Esophagus squamous epithelium (tissue), 5 donors: ENCODE data around the gene C11orf24. TPM values are rescaled to one million over a fixed set of nuclear protein-coding genes. Genes with fewer than 3 reads are reported as not detected.

Experiments used
- DNase-seq: peaks from one replicate; lab custom pipeline; 2025; lab: John Stamatoyannopoulos, UW
- H3K27ac ChIP-seq, 4 donors: fragments of 200-600 bp; sonication (generic); one replicate each; pipeline ENCODE4 v1.5.1; 2016 to 2019; ENCODE audit warnings: mild to moderate bottlenecking in 1 of 4
- H3K27me3 ChIP-seq, 4 donors: fragments of 200-600 bp; sonication (generic); 1 replicate in 3 of 4; 2 replicates in 1 of 4; pipeline versions ENCODE4 v1.5.1 to v1.6.0; 2017 to 2021; ENCODE audit warnings: antibody characterized with exemption in 1 of 4
- H3K36me3 ChIP-seq, 3 donors: fragments of 200-600 bp; sonication (generic); one replicate each; pipeline ENCODE4 v1.5.1; 2016 to 2019
- H3K4me1 ChIP-seq, 3 donors: fragments of 200-600 bp; sonication (generic); one replicate each; pipeline ENCODE4 v1.5.1; 2017 to 2019
- H3K4me3 ChIP-seq, 4 donors: fragments of 200-600 bp; sonication (generic); 1 replicate in 3 of 4; 2 replicates in 1 of 4; pipeline ENCODE4 v1.5.1; 2016 to 2019; ENCODE audit warnings: mild to moderate bottlenecking in 2 of 4, moderate library complexity in 1 of 4
- H3K9me3 ChIP-seq, 3 donors: fragments of 200-600 bp; sonication (generic); one replicate each; pipeline ENCODE4 v1.5.1; 2016 to 2019
- CTCF ChIP-seq, 6 experiments: fragments of 450-650 bp in 4 of 6; fragments of 200-600 bp in 2 of 6; sonication (generic) in 2 of 6; IDR thresholded peaks; one replicate each; pipeline ENCODE4 v1.5.1; 2016 to 2019; ENCODE audit warnings: antibody characterized with exemption in 6 of 6, mild to moderate bottlenecking in 4 of 6, moderate library complexity in 4 of 6
- POLR2A ChIP-seq, 4 donors: fragments of 450-650 bp; IDR thresholded peaks; one replicate each; pipeline ENCODE4 v1.6.1; 2017; ENCODE audit warnings: antibody characterized with exemption in 4 of 4, mild to moderate bottlenecking in 4 of 4, moderate library complexity in 3 of 4
- WGBS, 2 donors: methylation state at CpG; one replicate each; pipeline ENCODE4 v1.1.5; 2018; 5-methylcytosine and 5-hydroxymethylcytosine counted together
- intact Hi-C: fragments of 100-400 bp; cut with DNase I; formaldehyde crosslinking; loops from one replicate; pipeline ENCODE4 v1.15.0; 2022
- total RNA-seq, 4 donors: library from RNA; depleted of rRNA; stranded (reverse); fragments of >200 nt; gene quantifications; one replicate each; pipeline ENCODE4 v1.1.0, GENCODE V29; 2016
- donor health status: DM: yes; HTN: yes; CAD: no.

Gene C11orf24
- total RNA-seq, 4 donors from 2014 or later = 11.4 to 23.3 (median 12.6) TPM

GRCh38 chr11:68261749-68262543 is 9.8 kb downstream of the C11orf24 start:
- intact Hi-C loops = no loop called here
- Histone ChIP-seq H3K36me3 (peaks cover 0 to 67% (median 20%) of the 10 kb centered on the region in 3 donors), H3K27me3 (no peaks in the 10 kb centered on the region), H3K27ac (no peak overlapping the region), H3K4me1 (peaks cover 0 to 10% (median 4%) of the 10 kb centered on the region in 3 donors), H3K9me3 (no peaks in the 10 kb centered on the region), H3K4me3 (no peak overlapping the region)
- DNase-seq = no peak
- TF ChIP-seq POLR2A (IDR thresholded peaks at IDR 0.05) (no peak), CTCF (IDR thresholded peaks at IDR 0.05) (no peak)
- 87 to 95% methylated on average over 7 to 14 of the region's 24 CpGs for WGBS, 2 donors

- WGBS, 2 donors = 77 to 87% methylated on average over 7 to 13 of the region's 15 CpGs
- no peak for DNase-seq
- Histone ChIP-seq H3K4me3 (no peak overlapping the region), H3K27ac (no peak overlapping the region), H3K4me1 (peaks cover 0 to 18% (median 4%) of the 10 kb centered on the region in 3 donors), H3K36me3 (peaks cover 0 to 57% (median 17%) of the 10 kb centered on the region in 3 donors), H3K27me3 (no peaks in the 10 kb centered on the region), H3K9me3 (no peaks in the 10 kb centered on the region)
- intact Hi-C loops = no loop called here
- TF ChIP-seq CTCF (IDR thresholded peaks at IDR 0.05) (no peak), POLR2A (IDR thresholded peaks at IDR 0.05) (no peak)
These were observed 10.8 kb downstream of the C11orf24 start for GRCh38 chr11:68261006-68261405.

- intact Hi-C loops = no loop called here
- TF ChIP-seq CTCF (IDR thresholded peaks at IDR 0.05) = no peak
- no peak for TF ChIP-seq POLR2A (IDR thresholded peaks at IDR 0.05)
- DNase-seq = no peak
- Histone ChIP-seq H3K9me3 (no peaks in the 10 kb centered on the region), H3K4me3 (no peak overlapping the region), H3K27me3 (no peaks in the 10 kb centered on the region), H3K4me1 (peaks cover 0 to 18% (median 4%) of the 10 kb centered on the region in 3 donors), H3K36me3 (peaks cover 0 to 52% (median 17%) of the 10 kb centered on the region in 3 donors), H3K27ac (no peak overlapping the region)
- 76% methylated on average over 4 of the region's 6 CpGs; no CpG with 5 or more reads in 1 of the 2 donors for WGBS, 2 donors
These were observed 11.3 kb downstream of the C11orf24 start for GRCh38 chr11:68260484-68260883.

- intact Hi-C loops = loop anchor here (5.0 kb wide), 1 partner anchor 188 kb away; no protein-coding TSS in a partner anchor
- Histone ChIP-seq H3K27me3 (no peaks in the 10 kb centered on the region), H3K36me3 (peaks cover 0 to 43% (median 17%) of the 10 kb centered on the region in 3 donors), H3K4me1 (peaks cover 0 to 18% (median 4%) of the 10 kb centered on the region in 3 donors), H3K9me3 (no peaks in the 10 kb centered on the region), H3K27ac (no peak overlapping the region), H3K4me3 (no peak overlapping the region)
- 89 to 92% methylated on average over 7 to 9 of the region's 15 CpGs for WGBS, 2 donors
- DNase-seq = no peak
- TF ChIP-seq CTCF (IDR thresholded peaks at IDR 0.05) (no peak), POLR2A (IDR thresholded peaks at IDR 0.05) (no peak)
These were observed 12.4 kb downstream of the C11orf24 start for GRCh38 chr11:68259122-68259959.
